HK-2 (cell line): Measurements from ENCODE around the gene TCF7.
A peak's percentile ranks its signal among the peaks of the same experiment; 100 is the strongest.
"Not testable (repeated sequence)": the region's sequence is repeated elsewhere in the genome, so short reads cannot be mapped to it uniquely, and the experiment has no call there.

Source experiments
- DNase-seq: peaks from one replicate; pipeline ENCODE4 v3.0.0-alpha.2; 2018; ENCODE audit not compliant: unreplicated experiment

TCF7 gene

DNA sequence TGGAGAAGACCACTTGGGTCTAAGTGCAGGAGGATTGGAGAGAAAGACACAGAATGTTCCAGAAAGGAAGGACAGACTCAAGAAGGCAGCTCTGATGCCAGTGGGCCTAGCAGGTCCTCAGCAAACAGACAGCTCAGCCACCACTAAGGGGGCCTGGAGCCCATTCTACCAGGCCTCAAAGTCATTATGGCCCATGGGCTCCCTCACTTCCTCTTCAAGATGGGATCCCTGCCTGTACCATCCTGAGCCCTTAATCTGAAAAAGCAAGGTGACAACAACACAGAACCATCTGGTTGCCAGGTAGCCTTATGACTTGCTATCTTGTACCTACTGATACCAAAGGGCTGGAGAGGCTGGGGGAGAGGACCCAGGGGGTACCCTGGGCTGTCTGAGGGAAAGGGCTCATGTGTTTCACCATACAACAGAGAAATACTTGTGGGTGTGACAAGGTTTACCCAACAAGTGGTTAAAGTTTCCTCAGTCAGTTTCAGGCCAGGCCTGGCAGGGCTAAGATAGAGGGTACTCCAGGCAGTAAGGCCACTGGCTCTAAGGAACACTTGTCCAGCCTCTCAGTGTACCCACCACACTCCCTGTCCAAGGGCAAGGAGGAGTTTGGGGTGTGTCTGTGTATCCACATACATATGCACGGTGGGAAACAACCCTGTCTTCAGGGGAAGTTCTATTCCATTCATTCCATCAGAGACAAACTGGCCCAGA, 30.7 kb downstream of the TCF7 start:
- no peak for DNase-seq

DNA sequence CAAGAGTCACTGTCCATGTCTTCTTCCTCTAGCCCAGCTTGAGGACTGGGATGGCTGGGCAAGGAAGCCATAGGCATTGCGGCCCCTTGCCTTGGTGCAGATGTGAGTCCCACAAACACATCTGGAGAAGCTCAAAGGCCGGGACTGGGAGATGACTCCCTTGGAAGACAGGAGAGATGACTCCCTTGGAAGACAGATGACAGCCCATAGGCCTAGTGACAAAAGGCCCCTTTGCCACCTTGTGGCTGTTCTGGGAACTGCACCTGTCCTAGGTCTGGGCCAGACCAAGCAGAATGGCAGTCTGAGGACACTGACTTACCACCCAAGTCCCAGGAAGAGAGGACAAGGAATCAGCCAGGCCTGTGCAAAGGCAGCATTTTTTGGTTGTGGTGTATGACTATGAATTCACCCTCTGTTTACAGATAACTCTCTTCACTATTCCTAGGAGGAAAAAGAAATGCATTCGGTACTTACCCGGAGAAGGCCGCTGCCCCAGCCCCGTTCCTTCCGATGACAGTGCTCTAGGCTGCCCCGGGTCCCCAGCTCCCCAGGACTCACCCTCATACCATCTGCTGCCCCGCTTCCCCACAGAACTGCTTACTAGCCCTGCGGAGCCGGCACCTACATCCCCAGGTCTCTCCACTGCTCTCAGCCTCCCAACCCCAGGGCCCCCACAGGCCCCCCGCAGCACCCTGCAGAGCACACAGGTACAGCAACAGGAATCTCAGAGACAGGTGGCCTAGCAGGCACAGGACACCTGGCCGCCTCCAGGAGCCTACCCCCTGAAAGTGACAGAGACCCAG, 31.5 kb downstream of the TCF7 start:
- DNase-seq: peak; percentile 70

DNA sequence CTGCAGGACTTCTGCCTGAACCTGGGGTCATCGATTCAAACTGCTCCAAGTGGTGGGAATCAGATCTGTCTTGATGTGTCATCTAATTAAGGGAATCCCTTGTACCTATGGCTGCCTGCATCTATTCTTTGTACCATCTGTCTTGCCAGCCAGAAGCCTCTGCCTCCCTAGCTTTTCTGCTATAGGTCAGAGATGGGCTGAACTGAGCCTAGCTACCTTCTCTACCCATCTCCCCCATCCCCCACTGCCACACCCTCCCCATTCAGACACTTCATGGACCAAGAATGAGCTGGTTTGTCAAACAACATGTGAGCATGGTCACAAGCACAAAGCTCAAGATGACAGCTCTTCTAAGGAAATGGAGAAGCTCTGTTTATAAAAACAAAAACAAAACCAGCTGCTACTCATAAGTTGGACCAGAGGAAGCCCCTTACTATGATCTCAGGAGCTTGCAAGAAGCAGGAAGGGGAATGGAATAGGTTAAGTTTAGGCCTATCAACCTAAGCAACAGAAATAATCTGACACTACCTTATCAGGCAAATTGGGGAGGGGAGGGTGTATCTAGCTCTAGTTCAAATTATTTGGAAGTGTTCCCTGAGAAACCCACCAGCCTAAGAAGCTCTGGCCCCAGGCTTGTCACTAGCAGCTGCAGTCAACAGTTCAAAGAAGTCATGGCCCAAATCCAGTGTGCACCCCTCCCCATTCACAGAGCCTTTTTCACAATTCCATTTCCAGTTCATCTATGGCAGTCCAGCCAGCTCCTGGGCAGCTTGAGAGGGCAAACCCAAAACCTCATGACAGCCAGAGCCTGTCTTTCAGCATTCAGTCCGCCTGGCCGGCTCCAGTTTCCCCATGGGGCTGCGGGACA, 32.4 kb downstream of the TCF7 start:
- no peak for DNase-seq

DNA sequence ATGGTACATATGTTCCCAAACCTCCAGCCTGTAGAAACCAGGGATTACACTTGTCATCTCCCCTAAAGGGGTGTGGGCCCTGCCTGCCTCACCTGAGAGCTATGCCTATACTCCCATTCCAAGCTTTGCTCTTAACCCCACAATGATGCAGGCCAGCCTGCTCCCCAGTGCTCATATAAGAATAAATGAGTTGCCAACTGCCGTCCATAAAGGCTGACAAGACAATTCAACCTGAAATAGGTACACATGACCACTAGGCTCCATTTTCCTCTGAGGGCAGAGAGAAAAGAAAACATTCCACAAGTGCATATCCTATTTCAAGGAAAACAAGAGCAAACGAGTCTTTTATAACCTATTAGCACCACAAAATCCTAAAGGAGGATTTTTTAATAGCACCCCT, 33.8 kb downstream of the TCF7 start:
- no peak for DNase-seq

DNA sequence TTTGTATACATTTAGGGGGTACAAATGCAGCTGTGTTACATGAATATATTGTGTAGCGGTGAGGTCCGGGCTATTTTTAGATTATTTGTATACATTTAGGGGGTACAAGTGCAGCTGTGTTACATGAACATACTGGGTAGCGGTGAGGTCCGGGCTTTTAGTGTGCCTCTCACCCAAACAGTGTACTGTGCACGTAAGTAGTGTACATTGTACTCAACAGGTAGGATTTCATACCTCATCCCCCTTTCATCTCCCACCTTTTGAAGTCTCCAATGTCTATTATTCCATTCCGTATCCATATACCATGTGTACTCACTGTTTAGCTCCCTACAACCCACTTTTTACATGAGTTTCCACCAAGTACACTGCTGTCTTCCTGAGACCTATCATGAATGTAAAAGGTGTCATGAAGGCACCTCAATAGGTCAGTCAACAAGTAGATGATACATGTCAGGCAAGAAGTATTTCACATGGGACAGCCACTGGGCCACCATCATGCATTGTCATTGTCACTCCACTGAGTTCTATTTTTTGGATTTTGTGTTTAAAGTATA, 34.6 kb downstream of the TCF7 start:
- DNase-seq: no peak

DNA sequence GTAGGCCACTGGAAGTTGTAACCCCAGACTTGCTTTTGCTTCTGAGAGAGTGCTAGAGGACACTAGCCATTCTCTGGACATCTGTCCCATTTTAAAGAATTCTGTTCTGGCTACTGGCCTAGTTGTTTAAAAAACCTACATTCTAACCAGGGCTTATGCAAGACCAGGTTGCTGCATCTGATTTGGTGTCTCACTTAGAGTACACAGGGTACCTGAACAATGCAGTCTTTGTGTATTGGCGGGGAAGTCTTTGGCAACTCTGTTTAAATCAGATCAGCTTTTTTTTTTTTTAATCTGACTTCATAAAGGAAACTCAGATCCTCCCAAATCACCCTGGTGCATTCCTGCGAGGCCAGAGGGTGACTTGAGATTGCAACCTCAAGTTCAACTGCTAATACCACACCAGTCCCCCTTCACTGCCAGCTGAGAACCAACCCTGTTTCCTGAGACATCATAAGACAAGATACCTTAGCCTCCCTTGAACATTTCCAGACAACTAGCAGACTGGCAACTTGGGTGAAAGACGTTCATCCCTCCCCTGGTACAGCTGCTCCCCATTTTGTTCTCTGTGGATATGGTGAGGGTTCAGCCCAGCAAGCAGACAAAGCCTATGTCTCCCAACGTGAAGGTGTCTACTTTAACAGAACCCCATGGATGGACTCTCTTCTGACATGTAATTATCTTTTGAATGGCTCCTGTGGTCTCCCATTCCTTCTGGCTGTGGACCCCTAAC, 35.3 kb downstream of the TCF7 start:
- no peak for DNase-seq

DNA sequence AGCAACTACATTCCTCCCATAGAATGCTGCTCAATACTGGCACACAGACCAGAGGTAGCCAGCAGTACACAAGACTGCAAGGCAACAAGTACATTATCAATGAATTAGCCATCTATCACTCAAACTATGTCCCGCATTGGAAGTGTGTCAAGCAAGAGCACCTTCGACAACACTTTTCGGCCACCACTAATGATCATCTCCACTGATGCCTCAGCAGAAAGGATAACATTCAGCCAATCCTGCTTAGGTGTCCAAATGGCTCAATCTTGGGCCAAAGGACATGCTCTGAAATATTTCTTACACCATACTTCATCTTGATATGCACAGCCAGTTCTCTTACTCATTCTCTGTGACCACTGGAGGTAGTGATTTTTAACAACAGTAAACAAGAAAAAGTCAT, 37.2 kb downstream of the TCF7 start:
- no peak for DNase-seq

DNA sequence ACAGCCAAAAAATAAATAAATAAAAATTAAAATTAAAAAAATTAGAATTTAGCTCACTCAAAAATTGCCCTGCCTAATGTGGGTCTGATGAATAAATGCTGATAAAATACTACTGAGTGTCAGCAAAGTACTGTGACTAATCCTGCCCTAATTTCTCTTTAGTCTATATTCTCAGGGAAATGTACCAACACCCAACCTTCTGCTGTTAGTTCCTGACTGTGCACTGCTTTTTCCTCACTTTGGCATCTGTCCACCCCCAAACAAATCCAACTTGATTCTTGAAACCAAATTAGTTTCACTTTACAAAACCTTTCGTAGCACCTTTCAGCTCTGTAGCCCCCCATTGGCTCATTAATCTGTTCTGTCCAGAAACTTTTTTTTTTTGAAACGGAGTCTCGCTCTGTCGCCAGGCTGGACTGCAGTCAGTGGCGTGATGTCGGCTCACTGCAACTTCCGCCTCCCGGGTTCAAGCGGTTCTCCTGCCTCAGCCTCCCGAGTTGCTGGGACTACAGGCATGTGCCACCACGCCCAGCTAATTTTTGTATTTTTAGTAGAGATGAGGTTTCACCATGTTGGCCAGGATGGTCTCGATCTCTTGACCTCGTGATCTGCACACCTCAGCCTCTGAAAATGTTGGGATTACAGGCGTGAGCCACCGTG, 37.8 kb downstream of the TCF7 start:
- not testable (repeated sequence) for DNase-seq

DNA sequence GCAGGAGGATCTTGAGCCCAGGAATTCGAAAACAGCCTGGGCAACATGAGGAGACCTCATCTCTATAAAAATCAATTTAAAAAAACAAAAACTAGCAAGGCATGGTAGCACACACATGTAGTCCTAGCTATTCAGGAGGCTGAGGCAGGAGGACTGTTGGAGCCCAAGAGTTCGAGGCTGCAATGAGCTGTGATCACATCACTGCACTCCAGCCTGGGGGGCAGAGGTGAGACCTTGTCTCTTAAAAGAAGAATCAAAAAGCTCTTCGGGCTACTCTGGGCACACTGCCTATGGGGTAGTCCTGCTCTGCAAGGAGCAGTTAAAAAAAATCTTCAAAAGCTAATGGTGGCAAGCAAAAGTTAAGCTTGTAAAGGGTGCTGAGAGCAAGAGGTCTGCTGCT, 38.8 kb downstream of the TCF7 start:
- DNase-seq: no peak

DNA sequence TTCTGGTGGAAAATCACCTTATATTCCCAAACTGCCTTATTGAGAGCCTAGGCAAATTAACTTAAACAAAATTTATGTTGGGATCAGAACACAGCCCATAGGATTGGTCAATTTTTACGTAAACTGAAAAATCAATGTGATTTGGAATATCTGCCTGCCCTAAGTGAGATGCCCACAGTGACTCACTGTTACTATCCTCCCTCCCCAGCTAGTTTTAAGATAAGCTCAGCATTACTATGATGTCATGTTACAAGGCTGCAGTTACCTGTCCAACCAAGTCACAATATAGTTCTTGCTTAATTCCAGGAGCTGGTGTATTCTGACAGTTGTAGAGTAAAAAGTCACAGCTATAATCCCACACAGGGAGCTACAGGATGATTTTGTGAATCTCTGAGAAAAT, 39.2 kb downstream of the TCF7 start:
- DNase-seq: no peak

DNA sequence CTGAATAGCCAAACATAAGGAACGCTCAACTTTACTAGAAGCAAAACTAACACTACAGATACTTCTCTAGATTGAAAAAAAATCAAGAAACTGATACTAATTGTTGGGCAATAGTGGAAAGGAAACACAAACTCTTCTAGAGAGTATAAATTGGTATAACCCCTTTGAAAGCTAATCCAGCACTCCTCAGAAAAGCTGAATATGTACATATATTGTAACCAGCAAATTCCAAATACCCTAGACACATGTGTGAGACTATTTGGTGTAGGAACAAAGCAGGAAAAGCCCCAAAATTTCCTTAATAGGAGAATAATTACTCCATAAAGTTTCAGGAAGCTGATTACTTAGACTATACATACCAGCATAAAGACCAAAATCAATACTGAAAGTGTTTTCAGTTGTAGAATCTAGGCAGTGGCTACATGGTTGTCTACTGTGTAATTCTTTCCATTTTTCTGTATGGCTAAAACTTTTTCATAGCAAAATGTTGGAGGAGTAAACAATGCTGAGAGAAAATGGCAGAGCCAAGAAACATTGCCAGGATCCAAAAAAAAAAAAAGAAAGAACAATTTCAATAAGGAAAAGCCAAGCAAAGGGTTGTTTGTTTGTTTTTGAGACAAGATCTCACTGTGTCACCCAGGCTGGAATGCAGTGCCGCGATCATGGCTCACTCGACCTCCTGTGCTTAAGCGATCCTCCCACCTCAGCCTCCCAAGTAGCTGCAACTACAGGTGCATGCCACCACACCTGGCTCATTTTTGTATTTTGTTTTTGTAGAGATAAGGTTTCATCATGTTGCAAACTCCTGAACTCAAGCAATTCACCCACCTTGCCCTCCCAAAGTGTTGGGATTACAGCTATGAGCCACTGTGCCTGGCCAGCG, 47.3 kb downstream of the TCF7 start:
- no peak for DNase-seq

DNA sequence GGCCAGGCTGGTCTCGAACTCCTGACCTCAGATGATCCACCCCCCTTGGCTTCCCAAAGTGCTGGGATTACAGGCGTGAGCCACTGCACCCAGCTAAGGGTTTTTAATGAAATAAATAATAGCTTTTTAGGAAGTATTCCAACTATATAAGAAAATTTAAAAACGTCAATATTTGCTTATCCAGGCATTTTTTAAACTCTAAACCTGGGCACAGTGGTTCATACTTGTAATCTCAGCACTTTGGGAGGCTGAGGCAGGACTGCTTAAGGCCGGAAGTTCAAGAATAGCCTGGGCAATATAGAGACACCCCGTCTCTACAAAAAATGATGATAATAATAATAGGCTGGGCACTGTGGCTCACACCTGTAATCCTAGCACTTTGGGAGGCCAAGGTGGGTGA, 48.1 kb downstream of the TCF7 start:
- DNase-seq: no peak

DNA sequence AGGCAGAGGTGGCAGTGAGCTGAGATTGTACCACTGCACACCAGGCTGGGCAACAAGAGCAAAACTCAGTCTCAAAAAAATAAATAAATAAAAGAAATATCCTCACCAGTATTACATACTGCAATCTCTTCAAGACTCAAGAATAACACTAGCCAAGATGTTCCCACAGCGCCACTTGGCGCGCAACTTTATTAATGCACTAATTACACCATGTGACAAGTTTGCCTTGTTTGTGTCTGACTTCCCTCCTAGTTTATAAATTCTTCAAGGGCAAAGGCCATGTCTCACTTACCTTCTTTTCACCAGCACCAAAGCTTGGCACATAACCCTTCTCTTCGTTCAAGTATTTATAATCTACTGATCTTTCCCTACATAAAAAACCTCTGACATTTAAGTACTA, 57.5 kb downstream of the TCF7 start:
- DNase-seq: no peak

DNA sequence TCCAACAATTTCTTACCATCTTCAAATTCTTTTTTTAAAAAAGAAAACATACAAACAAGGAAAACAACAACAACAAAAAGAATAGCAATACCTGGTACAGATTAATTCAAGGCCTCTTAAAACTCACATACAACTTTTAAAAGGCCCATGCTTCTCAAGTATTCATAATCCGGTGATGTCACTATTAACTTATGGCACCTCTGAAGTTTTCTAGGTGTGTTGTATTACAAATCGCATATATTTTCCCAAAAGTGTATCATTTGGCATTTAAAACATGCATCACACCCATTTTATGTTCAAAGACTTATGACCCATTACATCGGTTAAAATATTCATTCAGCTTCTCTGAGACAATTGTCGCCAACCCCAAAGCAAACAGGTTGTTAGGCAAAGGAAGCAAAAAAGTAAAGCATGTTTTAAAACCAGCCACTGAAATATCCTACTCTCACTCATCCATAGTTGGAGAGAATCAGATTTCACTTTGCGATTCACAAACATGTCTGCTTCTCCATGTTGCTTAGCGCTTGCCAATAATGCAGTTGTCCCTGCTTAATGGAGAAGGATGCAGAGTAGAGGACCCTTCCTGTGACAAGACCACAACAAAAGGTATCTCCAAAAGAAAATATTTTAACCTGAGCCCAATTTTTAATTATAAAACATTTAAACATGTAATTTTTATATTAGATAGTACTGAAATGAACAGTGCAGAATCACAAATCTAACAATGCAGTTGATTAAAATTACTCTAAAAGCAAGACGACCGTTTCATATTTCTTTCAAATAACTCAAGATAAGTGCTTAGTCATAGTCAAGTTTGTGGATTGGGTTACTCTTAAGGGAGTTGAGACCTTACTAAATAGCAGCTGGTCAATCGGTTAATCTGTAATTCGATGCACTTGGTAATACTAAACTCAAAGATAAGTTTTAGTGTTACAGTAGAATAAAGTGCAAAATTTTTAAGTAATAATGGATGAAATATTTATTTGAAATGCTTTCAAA, 60.7 kb downstream of the TCF7 start:
- no peak for DNase-seq

DNA sequence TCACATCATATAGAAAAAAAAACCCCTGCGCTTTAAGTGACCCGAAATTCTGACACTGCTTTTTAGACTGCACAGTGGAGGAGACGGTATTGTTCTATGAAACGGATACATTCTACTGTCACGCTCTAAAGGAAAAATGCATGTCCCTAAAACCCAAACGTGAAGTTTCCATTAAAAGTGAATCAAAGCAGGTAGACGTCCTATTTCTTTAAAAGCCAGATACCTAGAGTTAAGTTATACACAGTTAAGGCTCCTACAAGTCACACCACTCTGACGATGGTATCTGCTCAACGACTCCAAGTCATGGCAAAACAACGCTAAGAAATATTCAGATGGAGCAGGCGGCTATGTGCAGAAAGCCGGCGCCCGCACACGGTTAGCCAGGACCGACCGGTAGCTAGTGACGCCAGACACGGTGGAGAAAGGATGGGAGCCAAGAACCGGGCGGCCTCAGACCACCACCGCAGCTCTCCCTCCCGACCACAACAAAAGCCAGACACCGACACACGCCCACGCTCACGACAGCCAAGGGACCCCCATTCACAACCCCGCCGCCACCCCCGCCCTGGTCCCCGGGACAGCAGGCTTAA, 61.5 kb downstream of the TCF7 start:
- DNase-seq: no peak

DNA sequence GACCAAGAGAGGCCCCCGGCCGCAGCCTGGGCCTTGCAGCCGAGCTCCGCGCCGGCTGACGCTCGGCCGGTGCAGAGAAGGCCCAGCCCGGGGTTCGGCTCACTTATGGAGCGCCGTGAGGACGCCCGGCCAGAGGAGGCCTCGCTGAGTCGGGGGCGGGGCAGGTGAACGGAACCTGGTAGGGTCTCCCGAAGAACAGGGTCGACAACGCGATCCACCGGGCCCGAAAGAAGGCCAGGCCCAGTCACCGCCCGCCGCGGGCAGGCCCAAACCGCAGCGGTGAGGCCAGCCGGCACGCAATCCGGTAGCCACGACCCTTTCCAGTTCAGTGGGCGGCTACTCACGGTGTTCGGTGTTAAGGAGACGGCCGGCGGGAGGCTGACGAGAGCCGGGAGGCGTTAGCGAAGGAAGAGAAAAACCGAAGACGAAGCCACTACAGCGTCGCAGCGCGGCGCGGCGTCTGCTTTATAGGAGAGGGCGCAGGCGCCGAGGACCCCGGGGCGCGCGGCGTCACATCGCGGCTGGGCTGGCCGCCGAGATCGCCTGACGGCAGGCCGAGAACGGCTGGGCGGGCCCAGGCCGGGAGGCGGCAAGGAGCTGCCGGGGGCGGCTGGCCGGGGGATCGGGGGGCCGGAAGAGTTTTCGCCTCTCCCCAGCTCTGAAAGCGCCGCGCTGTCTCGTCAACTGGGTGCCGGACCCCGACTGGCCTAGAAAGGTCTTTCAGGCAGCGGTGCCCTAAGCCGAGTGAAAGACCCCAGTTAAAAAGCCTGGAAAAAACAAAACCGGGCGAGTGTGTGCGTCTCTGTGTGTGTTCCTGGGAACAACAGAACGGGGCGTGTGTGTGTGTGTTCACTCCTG, 62.3 kb downstream of the TCF7 start, which contains the start of gene SKP1:
SKP1 (minus strand) TSS at position 440 of the 858 bp plus-strand sequence. CDS start 2,928 bp downstream, outside the sequence.
- peak; percentile 79 for DNase-seq
